HG02943 (cell line): ENCODE measurements around the gene PPP6R3.
"Not testable (repeated sequence)": the region's sequence is repeated elsewhere in the genome, so short reads cannot be mapped to it uniquely, and the experiment has no call there.

Source experiments
- ATAC-seq: cut with Tn5 transposase; IDR thresholded peaks from one replicate; pipeline ENCODE4 v1.9.1; 2021; ENCODE audit warnings: mild to moderate bottlenecking, low read depth, moderate library complexity; ENCODE audit not compliant: unreplicated experiment

PPP6R3 gene

DNA sequence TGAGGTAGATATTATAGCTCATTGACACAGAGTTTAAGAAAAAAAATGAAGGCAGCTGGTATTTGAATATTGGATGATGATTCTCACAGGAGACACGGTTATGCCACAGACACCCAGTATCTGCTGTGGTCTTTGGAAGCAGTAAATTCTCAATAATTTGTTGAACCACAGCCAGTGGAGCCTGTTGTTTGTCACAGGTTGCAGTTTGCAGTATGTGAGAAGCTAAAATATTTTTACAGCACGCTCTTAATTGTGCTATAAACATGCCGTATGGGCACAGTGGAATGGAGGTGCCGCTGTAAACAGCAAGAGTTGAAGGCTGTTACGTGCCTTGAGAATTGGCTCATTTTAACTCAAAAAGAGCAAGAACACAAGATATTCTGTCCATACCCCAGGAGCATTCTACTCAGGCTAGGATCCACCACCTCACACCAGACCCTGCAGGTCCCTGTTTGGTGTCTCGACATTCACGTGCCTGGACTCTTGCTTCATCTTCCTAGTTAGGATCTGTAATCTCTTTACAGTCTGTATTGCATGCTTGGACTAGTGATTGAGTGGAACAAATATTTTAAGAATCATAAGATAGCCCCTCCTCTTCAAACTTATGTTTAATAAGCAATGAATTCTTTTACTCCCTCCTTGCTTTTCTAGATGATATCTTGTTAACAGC is 129.1 kb downstream of the PPP6R3 start:
- no peak for ATAC-seq

DNA sequence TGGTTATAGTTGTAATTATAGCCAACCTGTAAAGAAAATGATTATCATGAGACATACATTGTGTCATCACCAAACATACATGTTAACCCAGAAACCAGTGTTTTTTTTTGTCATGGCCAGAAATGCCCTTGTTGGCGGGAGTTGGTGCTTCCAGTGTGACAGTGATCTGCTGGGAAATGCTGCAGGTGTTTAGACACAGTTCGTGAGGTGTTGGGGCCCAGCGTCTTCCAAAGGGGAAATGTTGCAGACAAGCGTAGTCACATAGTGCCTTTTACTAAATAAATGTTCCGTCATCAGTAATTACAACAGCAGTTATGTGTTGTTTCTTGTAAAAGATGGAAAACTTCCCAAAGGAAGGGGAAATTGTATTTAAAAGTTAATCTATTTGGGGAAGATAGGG is 131.2 kb downstream of the PPP6R3 start:
- no peak for ATAC-seq

DNA sequence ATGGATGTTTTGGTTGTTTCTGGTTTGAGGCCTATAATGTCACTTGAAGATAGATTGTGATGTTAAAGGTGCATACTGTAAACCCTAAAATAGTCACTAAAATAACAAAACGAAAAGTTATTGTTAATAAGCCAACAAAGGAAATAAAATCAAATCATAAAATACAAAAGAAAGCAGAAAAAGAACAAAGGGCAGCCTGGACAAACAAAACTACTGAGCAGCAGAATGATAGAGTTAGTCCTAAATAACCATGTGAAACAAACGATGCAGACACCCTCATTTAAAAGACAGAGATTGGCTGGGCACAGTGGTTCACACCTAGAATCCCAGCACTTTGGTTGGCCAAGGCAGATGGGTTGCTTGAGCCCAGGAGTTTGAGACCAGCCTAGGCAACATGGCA is 132.9 kb downstream of the PPP6R3 start:
- ATAC-seq, result no peak

DNA sequence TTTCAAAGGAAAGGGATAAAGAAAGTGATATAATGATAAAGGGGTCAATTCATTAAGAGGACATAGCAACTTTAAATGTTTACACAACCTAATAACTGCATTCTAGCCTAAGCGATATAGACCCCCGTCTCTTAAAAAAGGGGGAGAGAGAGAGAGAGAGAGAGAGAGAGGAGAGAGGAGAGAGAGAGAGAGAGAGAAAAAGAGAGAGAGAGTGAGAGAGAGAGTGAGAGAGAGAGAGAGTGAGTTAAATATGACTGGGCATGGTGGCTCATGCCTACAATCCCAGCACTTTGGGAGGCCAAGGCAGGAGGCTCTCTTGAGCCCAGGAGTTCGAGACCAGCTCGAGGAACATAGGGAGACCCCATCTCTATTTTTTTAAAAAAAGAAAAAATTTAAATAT is 133.6 kb downstream of the PPP6R3 start:
- no peak for ATAC-seq

DNA sequence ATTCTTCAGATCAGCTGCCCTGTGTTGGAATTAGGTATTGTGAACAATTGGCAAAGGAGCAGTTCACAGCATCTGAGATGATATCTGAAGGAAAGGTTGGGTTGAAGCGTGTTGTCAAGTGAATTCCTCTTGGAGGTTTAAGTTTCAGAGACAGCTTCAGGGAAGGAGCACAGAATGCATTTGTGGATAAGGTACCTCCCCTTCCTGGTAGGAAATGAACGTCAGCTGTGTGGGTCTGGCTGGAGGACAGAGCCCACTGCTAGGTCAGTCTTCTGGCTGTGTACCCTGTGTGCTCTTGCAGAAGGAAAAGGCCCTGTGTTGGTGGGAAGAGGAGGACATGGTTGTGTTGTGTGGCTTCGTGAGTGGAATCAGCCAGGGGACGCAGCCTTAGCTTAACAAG is 135.7 kb downstream of the PPP6R3 start:
- no peak for ATAC-seq

DNA sequence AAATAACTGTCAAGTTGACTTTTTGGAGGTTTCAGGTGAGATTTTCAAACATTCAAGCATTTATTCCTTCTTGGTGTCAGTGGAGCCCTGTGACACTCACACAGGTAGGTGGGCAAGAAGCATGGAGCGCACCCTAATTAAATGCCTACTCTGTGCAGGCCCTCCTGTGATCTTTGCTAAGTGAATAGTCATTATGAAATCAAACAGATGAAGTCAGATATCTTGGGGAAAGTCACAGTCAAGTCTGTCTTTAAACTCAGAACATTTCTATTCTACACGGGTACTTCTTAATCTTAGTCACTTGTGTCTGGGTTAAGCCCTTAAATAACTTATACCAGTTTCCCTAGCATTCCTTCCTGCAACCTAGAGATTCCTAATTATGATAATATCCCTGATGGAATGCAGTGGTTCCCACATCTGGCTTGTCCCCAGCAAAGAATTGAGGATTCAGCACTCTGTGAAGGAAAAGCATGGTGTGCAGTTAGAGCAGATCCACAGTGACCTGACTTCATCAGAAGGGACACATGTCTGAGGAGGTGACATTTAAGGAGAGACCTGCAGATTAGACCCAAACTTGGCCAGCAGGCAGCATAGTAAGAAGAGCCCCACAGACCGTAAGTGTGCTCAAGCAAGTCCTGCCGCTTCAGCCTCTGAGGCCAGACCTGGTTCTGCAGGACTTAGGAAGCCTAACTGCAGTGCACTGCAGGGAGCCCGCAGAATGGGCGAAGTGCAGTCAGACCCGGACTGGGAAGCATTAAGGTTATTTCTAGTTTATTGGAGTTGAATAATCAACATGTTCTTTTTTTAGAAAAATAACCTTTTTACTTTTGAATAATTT is 138.5 kb downstream of the PPP6R3 start:
- no peak for ATAC-seq

DNA sequence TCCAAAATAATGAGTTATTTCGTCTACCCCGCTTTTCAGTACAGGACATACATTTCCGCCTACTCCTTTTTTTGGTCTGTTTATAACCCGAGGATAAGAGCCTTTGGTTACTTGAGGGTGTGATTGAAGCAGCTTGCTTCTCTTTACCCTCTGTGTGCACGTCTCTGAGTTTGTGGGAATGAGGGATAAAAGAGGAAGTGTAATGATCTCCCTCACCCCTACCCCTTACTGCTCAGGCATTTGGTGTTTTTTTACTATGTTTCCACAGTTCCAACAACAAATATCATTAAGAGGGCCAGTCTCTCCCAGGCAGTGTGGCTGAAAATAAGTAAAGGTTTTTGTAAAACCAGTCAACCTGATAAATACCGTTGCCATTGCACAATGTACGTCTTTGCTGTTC is 140.6 kb downstream of the PPP6R3 start:
- no peak for ATAC-seq

DNA sequence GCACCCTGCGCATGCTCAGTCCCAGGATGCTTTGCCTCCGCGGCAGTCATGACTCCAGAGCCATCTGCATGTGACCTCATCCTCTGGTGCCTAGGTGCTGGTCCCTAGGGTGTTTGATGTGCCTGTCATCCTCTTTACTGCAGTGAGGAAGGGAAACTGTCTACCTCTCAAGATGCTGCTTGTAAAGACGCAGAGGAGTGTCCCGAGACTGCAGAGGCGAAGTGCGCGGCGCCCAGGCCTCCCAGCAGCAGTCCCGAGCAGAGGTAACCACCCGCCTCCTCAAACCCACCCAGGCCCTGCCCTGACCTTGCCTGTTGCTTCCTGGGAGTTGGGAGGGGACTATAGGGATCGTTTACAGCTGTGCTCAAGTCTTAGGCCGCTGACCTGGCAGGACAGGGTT is 149.2 kb downstream of the PPP6R3 start:
- ATAC-seq, result no peak

DNA sequence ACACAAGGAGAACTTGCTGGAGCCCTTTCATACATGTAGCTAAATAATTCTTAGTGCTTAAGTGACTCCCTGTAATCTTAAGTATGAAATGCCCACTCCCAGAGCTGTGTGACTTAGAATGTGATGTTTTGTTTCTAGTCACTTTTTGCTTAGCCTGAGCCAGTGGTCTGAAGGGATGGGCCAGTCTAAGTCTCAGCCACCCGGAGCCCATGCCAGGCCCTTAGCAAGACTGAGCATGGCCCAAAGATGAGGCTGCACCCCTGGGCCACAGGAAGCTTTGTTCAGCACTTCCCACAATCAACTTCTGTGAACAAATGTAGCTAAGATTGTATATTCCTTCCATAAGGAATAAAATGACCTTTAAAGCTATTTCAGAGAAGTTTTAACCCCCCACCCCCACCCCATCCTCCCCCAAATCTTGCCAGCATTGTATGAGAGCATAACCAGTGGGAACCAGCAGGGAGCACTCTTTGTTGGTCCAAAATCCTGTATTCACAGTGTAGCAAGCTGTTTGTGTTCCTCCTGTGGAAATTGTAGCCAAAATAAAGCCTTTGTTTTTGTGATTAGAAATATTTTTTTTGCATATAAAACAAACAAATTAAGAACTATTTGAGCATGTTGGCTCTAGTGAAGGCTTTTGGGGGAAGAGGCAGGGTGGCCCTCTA is 150.0 kb downstream of the PPP6R3 start:
- no peak for ATAC-seq

DNA sequence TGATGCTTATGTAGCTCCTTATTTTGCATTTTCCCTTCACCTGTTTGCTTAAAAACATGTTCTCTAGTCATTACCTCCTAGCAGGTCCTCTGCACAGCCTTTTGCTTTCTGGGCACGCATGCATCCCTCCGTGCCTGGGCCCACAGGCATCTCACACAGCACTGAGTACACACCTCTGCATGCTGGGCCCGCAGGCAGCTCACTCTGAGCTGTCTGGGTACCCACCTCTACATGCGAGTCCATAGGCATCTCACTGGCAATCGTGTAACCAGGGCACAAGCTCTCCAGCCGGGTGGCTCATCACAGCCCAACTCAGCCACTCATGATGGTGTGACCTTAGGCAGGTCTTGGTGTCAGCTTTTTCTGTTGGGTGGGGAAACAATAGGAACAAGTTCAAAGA is 155.1 kb downstream of the PPP6R3 start:
- no peak for ATAC-seq

DNA sequence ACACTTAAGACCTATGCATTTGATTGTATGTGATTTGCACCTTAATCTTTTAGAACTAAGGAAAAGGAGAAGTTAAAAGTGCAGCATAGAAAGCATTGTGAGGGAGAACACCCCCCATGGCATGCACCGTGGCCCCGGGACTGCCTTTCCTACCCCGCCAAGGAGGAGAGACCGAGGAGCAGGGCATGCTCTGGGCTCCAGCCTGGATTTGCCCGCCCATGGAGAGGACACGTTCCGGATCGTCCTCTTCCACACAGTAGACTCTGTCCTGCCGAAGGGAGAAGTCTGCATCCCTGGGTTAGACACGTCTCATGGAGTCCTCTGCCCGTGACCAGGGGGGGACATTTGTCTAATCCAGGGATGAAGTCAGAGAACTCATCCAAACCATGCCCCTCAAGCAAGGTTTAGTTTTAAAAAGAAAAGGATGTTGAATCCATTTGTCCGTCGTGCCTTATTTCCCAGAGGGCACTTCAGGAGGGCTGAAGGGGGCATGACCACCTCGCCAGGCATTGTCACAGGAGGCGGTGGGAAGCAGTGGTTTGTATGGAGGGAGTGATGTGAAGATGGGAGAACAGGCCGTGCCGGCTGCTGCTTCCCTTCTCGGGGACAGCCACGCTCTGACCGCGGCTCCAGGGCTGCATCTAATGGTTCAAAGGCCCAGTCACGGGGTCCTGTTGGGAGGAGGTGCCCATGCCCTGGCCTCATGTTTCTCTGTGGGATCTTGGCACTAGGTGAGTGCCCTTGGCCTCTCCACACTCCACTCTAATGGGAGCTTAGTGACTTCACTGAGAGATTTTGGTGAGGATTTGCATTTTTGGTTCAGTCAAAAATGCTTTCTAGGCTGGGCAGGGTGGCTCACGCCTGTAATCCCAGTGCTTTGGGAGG is 157.6 kb downstream of the PPP6R3 start:
- no peak for ATAC-seq

DNA sequence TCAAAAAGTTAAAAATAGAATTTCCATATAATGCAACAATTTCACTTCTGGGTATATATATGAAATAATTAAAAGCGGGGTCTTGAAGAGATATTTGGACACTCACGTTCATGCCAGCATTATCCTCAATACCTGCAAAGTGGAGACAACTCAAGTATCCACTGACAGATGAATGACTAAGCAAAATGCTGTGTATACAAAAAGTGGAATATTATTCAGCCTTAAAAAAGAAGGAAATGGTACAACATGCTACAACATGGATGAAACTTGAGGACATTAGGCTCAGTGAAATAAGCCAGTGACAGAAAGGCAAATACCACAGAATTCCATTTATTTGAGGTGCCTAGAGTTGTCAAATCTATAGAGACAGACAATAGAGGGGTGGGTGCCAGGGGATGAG is 161.3 kb downstream of the PPP6R3 start:
- ATAC-seq, result no peak

DNA sequence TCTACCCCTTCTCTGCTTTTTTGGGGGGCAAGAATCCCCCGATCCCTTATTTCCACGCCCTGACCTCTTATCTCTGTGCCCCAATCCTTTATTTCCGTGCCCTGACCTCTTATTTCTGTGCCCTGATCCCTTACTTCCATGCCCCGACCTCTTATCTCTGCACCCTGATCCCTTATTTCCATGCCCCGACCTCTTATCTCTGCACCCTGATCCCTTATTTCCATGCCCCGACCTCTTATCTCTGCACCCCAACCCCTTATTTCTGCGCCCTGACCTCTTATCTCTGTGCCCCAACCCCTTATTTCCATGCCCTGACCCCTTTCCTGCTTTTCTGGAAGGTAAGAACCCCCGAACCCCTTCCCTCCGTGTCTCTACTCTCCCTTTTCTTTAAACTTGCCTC is 163.2 kb downstream of the PPP6R3 start:
- not testable (repeated sequence) for ATAC-seq

DNA sequence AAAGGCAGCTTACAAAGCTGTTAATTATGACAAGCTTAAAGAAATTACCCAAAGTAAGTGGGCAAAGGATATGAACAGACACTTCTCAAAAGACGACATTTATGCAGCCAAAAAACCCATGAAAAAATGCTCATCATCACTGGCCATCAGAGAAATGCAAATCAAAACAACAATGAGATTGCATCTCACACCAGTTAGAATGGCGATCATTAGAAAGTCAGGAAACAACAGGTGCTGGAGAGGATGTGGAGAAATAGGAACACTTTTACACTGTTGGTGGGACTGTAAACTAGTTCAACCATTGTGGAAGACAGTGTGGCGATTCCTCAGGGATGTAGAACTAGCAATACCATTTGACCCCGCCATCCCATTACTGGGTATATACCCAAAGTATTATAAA is 164.5 kb downstream of the PPP6R3 start:
- not testable (repeated sequence) for ATAC-seq

DNA sequence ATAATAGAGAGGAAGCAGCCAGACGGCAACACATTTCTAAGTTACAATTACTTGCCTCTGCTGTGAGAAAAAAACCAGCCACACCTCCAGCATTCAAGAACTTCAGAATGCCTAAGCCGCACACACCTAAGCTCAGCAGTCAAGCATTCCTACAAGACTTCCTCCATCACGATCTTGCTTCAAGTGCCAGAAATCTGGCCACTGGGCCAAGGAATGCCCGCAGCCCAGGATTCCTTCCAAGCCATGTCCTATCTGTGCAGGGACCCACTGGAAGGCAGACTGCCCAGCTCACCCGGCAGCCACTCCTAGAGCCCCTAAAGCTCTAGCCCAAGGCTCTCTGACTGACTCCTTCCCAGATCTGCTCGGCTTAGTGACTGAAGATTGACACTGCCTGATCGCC is 165.7 kb downstream of the PPP6R3 start:
- ATAC-seq, result not testable (repeated sequence)

DNA sequence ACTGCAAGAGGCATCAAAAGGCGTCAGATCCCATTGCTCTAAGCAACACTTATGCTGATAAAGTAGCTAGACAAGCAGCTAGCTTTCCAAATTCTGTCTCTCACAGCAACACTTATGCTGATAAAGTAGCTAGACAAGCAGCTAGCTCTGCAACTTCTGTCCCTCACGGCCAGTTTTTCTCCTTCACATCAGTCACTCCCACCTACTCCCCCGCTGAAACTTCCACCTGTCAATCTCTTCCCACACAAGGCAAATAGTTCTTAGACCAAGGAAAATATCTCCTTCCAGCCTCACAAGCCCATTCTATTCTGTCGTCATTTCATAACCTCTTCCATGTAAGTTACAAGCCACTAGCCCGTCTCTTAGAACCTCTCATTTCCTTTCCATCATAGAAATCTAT is 168.3 kb downstream of the PPP6R3 start:
- not testable (repeated sequence) for ATAC-seq

DNA sequence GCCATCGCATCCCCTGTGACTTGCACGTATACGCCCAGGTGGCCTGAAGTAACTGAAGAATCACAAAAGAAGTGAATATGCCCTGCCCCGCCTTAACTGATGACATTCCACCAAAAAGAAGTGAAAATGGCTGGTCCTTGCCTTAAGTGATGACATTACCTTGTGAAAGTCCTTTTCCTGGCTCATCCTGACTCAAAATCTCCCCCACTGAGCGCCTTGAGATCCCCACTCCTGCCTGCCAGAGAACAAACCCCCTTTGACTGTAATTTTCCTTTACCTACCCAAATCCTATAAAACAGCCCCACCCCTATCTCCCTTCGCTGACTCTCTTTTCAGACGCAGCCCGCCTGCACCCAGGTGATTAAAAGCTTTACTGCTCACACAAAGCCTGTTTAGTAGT is 171.8 kb downstream of the PPP6R3 start:
- not testable (repeated sequence) for ATAC-seq

DNA sequence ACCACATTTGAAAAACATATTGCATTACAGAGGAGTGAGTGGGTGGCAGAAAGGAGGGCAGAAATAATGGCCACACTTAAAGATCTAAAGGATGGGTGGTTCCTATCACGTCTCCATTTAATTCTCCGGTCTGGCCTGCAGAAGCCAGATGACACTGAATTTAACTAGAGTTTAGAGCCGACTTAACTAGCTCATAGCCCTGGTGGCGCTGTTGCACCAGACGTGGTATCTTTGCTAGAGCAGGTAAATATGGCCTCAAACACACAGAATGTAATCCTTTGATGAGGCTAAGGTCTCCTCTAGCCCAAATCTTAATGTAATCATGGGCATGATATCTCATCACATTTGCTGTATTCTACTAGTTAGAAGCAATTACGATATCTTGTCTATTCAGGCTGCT is 172.2 kb downstream of the PPP6R3 start:
- ATAC-seq, result no peak

DNA sequence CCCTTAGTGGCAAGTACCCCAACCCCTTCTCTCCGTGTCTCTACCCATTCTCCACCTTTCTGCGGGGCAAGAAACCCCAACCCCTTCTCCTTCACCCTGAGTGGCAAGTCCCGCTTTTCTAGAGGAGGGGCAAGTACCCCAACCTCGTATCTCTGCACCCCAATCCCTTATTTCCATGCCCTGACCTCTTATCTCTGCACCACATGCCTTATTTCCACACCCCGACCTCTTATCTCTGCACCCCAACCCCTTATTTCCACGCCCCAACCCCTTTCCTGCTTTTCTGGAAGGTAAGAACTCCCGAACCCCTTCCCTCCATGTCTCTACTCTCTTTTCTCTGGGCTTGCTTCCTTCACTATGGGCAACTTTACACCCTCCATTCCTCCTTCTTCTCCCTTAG is 174.1 kb downstream of the PPP6R3 start:
- not testable (repeated sequence) for ATAC-seq

DNA sequence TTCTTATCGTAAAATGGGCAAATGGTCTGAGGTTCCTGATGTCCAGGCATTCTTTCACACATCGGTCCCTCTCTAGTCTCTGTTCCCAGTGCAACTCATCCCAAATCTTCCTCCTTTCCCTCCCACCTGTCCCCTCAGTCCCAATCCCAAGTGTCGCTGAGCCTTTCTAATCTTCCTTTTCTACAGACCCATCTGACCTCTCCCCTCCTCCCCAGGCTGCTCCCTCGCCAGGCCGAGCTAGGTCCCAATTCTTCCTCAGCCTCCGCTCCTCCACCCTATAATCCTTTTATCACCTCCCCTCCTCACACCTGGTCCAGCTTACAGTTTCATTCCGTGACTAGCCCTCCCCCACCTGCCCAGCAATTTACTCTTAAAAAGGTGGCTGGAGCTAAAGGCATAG is 174.6 kb downstream of the PPP6R3 start:
- ATAC-seq, result not testable (repeated sequence)

DNA sequence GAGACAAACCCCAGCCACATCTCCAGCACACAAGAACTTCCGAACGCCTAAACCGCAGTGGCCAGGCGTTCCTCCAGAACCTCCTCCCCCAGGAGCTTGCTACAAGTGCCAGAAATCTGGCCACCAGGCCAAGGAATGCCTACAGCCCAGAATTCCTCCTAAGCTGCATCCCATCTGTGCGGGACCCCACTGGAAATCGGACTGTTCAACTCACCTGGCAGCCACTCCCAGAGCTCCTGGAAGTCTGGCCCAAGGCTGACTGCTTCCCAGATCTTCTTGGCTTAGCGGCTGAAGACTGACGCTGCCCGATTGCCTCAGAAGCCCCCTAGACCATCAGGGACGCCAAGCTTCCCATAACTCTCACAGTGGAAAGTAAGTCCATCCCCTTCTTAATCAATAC is 175.3 kb downstream of the PPP6R3 start:
- ATAC-seq, result not testable (repeated sequence)
